ENCODE data around the gene CDC37L1.
"Not testable (repeated sequence)": the region's sequence is repeated elsewhere in the genome, so short reads cannot be mapped to it uniquely, and the experiment has no call there.

Gene CDC37L1

GRCh38 chr9:4754530-4754929 is 75.2 kb downstream of the CDC37L1 start:
- DNase-seq (ENCODE audit: low read depth in 3 of 3) = not testable (repeated sequence)

- no peak for DNase-seq (ENCODE audit: low read depth in 3 of 3)
These were observed 75.7 kb downstream of the CDC37L1 start for GRCh38 chr9:4755026-4755609.

- DNase-seq (ENCODE audit: low read depth in 3 of 3) = no peak
These were observed 77.1 kb downstream of the CDC37L1 start for GRCh38 chr9:4756420-4756819.

Measured in stimulated activated CD4-positive, alpha-beta T cell treated with anti-CD3 and anti-CD28 coated beads, TNF-alpha, amount 100 ng/mL, for 4 hours (primary cell).